GM18499 (cell line): Measurements from ENCODE around the gene ROBO1.

Source experiments
- ATAC-seq: cut with Tn5 transposase; IDR thresholded peaks from one replicate; pipeline ENCODE4 v1.9.1; 2021; ENCODE audit warnings: moderate number of reproducible peaks; ENCODE audit not compliant: insufficient read depth, unreplicated experiment

The ROBO1 gene

GRCh38 chr3:79115458-79115857 lies 652.3 kb downstream of the ROBO1 start:
- ATAC-seq = no peak

DNA sequence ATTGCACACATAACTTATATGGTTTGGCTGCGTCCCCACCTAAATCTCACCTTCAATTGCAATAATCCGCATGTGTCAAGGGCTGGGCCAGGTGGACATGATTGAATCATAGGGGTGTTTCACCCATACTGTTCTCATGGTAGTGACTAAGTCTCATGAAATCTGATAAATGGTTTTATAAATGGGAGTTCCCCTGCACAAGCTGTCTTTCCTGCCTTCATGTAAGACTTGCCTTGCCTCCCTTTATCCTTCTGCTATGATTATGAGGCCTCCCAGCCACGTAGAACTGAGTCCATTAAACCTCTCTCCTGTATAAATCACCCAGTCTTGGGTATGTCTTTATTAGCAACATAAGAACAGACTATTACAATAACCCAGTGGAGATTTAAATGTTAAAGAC lies 653.9 kb downstream of the ROBO1 start:
- ATAC-seq = no peak

DNA sequence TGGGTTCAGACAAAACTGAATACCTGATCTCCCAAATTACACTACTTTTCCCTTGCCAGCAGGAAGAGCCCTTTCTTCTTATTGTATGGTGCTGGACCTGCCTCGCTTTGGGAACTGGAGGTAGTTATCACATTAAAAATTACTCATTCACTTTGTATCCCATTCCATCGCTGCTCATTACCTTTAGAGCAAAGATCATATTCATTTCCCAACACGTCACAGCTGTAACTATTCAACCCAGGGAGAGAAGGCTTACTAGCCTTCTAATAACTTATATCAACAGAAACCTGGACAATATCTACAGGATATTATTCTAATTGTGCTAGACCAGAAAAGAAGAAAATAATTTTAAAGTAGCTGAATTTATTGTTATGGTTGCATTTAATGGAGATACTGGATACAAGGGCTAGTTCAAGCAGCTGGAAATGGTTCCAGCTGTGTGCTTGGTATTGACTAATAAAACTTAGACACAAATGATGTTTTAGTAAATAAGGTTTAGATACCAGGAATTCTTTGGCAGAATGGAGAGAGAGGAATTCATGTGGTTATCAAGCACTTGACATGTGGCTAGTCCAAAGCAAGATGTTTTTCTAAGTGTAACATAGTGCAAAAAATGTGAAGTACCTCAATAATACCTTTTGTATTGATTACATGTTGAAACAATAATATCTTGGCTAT lies 656.3 kb downstream of the ROBO1 start:
- ATAC-seq = no peak

DNA sequence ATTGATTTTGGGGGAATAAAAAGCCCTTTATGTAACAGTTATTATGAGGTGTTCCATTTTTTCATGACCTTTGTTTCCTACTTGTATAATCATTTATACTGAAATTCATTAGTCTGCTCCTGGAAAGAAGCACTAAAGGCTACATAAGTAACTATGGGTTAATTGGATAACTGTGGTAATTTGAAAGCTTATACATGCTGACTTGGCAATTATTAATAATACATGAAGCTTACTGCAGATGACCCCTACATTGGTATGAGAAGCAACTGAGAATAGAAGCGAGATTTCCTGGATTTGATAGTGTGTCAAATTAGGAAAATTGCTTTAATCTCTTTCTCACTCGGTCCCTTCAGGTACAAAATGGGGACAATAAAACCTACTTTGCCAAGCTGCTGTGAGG lies 658.0 kb downstream of the ROBO1 start:
- ATAC-seq = no peak

DNA sequence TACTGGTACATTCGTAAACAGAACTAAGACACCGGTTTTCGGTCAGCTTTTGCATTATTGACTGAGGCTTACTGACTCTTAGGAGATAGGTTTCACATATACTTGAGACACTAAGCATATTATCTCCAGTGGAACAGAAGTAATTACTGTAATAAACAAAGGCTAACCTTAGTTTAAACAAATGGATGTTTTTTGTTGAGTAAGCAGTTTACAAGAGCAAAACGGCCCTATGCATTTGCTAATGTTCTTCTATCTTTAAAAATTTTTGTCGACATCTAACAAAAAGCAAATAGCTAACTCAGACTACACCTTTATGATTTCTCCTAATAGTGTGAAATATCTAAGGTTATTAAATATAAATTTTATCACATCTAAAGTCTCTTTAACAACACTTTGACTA lies 664.5 kb downstream of the ROBO1 start:
- no peak for ATAC-seq

DNA sequence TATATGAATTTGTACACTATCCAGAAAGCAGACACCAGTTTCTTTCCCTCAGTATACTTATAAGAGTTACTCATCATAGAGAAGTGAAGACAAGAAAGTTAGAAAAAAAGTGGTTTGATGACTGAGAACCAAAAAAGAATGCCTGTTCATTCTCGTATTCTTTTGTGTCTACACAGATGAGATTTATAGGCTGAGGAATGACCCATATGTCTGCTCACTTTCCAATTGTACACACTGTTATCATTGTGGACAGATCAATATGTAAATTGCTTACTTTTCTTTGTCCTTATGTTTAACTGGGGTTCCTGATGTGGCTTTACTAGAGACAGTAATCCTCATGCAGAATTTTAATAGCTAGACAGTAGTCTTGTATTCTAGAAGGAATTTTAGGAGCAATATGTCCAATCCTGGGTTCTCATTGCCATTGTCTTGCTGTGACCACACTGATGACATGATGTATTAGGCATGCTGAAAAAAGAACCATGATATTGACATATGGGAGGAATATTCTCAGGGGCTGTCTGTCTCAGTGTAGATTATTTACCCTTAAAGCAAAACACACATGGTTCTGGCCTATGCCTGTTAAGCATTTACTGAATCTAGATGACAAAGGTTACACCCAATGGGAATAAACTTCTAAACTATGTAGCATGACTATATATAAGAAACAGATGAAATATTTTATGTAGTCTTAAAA lies 669.7 kb downstream of the ROBO1 start:
- no peak for ATAC-seq

DNA sequence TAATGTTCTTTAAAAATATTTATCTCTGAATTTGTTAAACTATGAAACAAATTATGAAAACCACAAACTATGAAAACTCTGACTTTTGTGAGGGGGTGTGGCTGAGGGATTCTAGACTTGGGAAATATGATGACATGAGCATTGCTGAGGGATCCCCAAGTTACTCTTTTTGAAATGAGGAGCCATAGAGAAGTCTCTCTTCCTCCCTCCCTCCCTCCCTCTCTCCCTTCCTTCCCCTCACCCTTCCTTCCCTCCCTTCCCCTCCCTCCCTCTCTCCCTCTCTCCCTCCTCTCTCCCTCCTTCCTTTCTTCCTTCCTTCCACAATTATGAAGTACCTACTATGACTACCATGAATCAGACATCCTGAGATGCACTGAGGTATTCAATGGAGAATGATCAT lies 673.1 kb downstream of the ROBO1 start:
- ATAC-seq = no peak

DNA sequence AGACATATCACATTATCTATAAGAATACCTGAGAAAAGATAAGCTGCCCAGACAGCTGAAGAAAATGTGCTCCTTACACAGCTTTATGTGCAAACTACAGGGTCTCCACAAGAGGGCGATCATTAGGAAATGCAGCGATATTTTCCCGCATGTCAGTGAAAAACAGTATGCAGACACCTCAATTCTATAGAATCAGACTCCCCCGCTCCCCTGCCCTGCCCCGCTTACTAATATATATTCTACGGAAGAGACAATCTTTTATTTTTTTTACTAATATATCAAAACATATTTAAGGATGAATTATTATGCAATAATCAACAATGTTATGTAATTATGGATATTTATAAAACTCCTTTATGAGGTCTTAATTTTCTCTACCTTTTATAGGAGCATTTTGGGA lies 681.3 kb downstream of the ROBO1 start:
- ATAC-seq = peak; percentile 87

DNA sequence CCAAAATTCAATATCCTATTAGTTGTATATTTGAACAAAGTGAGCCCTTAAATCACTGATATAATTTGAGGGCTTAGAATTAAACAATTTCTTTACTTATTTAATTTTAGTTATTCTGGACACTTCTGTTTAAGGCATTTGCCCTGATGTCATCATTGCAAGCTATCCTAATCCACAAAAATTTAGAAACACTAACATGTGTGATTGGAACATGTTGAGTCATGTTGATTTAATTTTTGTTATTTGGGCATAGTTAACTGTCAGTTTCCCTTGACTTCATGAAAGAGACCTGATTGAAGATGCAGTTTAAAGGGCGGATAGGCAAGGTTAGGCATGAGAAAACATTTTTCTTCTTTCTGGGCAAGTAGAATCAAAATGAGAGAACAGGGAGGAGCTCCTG lies 682.6 kb downstream of the ROBO1 start:
- ATAC-seq = no peak

GRCh38 chr3:79081335-79081734 lies 686.5 kb downstream of the ROBO1 start:
- no peak for ATAC-seq

- ATAC-seq = no peak
Measured at GRCh38 chr3:79074558-79074957, 693.2 kb downstream of the ROBO1 start.

DNA sequence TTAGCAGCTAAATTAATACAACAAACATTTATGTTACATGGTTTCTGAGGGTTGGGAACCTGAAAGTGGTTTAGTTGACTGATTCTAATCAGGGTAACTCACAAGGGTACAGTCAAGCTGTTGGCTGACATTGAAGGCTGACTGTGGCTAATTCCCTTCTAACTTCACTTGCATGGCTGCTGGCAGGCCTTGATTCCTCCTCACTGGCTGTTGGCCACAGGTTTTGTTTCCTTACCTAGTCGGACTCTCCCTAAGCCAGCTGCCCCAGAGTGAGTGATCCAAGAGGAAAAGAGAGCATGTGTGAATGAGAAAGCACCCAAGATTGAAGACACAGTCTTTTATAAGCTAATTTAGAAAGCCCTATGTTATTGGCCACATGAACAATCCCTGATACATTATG lies 700.1 kb downstream of the ROBO1 start:
- no peak for ATAC-seq

DNA sequence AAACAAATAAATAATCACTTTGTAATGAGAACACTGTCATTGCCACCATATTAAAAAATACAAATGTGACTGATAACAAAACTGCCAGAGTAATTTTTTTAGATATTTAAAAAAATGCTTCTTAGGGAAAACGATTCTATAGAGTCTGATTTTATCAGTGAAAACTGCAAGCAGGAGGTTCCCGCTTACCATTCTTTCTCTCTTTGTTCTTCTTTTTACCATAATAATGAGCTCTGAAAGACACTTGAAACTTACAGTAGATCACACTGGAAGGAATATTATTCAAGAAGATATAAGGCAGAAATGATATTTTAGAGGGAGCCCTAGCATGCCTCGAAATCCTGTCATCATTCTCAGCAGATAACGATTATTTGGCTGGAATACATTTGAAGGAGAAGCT lies 701.3 kb downstream of the ROBO1 start:
- no peak for ATAC-seq

- ATAC-seq = no peak
Measured at GRCh38 chr3:79063624-79064023, 704.2 kb downstream of the ROBO1 start.

DNA sequence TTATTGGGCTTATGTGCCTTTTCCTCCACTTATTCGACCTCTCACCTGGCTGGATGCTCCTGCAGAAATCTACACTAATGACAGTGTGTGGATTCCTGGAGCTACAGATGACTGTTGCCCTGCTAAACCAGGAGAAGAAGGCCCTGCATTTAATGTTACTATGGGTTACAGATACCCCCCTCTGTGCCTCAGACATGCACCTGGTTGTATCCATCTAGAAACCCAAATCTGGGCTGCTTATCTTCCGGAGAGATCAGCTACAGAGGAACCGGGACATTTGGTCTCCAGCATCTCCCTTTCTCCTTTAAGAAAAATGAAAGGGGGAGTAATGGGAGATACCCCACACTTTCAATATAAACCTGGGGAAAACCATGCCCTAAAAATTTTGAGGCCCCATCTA lies 710.0 kb downstream of the ROBO1 start:
- ATAC-seq = no peak

DNA sequence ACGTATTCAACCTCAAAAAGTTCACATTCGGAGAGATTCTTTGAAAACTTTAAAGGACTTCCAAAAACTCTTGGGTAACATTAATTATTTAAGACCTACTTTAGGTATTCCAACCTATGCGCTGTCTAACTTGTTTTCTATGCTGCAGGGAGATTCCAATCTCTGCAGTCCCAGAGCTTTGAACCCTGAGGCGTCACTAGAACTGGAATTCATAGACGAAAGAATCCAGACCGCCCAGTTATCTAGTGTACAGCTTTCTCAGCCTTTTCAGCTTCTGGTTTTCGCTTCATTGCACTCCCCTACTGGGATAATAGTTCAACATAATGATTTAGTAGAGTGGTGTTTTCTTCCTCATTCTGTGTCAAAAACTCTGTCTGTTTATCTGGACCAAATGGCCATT lies 711.3 kb downstream of the ROBO1 start:
- ATAC-seq = no peak

DNA sequence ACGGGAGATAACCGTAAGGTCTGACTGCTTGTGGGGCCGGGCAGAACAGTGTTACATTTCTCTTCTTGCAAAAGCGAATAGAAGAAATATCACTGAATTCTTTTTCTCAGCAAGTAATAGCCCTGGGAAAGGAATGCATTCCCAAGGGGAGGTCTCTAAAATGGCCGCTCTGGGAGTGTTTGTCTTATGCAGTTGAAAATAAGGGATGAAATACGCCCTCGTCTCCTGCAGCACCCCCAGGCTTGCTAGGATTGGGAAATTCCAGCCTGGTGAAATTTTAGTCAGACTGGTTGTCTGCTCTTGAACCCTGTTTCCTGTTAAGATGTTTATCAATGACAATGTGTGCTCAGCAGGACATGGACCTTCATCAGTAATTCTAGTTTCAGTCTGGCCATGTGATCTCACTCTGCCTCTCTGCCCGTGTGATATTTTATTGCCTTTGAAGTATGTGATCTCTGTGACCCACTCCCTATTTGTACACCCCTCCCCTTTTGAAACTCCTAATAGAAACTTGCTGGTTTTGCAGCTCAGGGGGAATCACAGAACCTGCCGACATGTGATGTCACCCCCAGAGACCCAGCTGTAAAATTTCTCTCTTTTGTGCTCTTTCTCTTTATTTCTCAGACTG lies 715.6 kb downstream of the ROBO1 start:
- ATAC-seq = no peak

GRCh38 chr3:79047581-79047980 lies 720.2 kb downstream of the ROBO1 start:
- no peak for ATAC-seq

DNA sequence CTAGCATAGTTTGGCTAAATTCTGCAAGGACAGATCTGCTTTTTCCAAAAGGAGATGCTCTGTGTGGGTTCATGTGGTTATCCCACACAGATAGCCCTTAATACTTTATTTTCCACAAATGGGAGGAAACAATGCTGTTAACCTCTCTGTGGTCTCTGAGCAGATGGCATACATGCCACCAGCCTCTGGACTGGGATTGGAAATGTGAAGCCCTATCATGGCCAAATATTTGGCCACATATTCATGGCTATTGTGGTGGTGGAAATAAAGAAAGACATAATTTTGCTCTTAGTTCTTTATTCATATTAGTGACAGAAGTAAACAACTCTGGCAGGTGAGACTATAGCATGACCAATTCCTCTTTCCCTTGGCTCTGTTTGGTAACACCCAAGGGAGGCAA lies 726.2 kb downstream of the ROBO1 start:
- no peak for ATAC-seq

DNA sequence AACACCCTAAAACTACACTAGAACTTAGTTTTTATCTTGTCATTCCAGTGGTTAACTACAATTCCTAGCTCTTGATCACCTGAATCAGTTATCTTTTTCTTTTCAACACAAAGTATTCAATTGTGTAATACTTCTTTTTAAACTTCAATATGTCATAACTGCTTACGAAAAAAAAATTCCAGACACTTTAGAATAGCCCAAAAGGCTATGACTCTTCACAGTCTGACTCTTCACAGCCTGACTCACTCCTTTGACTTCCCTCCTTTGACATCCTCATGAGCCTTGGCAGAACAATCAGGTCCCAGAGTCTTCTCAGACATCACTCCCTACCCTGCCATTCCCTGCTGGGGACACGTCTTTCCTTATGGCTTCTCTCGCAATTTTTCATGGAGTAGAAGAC lies 727.1 kb downstream of the ROBO1 start:
- ATAC-seq = no peak

DNA sequence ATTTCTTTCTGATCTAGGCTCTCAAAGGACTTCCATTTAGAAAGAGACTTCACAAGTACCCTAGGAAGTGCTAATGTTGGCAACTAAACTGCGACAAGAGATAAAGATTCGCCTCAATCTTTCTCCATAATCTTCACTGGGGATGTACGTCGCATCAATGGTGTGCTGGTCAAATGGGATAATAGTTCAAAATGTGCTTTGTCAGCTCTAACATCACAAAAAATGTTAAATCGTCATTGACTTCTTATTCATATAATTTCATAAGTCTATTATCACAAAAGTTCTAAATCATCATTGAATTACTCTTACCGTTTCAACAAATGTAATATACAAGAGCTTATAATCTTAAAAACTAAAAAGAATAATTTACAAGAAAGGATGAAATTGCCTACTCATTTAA lies 727.7 kb downstream of the ROBO1 start:
- ATAC-seq = no peak

GRCh38 chr3:79039192-79039591 lies 728.6 kb downstream of the ROBO1 start:
- ATAC-seq = no peak
